Measurements from ENCODE around the gene MICAL1.

The MICAL1 gene

DNA sequence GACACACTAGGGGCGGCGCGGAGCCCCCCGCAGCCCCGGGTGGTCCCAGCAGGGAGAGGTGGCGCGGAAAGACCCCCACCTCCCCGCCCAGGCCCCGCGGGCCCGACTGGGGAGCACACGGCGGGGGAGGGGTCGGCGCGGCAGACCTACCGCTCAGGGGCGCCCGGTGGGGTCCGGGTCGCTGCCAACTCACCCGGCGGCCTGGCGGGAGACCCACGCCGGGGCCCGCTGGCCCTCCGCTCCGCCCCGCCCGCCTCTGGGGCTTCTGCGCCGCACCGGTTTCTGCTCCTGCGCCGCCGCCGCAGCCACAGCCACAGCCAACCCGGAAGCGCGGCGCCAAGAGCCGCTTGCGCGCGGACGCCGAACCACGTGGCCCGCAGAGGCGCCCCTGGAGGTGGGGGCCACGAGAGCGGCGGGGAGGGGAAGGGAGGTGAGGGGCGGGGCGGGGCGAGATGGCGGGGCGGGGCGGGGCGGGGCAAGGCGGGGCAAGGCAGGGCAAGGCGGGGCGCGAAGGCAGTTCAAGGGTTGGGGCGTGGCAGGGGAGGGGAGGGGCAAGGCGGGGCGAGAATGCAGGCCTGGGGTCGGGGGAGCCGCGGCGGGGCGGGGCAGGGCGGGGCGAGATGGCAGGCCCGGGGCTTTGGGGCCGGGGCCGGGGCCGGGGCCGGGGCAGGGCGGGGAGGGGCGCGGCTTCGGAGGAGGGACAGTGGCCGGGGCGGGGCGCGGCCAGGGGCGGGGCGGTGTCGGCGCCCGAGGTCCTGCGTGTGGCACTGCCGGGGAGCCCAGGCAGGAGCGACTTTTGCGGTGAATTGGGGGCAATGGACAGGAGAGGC, 27.5 kb upstream of the MICAL1 start, which contains the start of gene ZBTB24 (continued):
- TF ChIP-seq PBX3 (CRISPR knock-in tag; IDR thresholded peaks at IDR 0.05) (no peak; the same call in 1 of the 2 replicates), INSM2 (tag by site-specific recombination; IDR thresholded peaks at IDR 0.05) (peak; percentile 8; the same call in 1 of the 2 replicates), ZNF580 (tag by site-specific recombination; IDR thresholded peaks at IDR 0.05) (no peak), WT1 (tag by site-specific recombination; IDR thresholded peaks at IDR 0.05) (no peak), ZNF600 (tag by site-specific recombination; IDR thresholded peaks at IDR 0.05) (no peak), ZNF169 (tag by site-specific recombination; IDR thresholded peaks at IDR 0.05) (no peak), ZBTB20 (tag by site-specific recombination; IDR thresholded peaks at IDR 0.05) (no peak), ZNF791 (tag by site-specific recombination; IDR thresholded peaks at IDR 0.05) (no peak), KLF8 (tag by site-specific recombination; IDR thresholded peaks at IDR 0.05) (no peak), ZNF426 (tag by site-specific recombination; IDR thresholded peaks at IDR 0.05) (no peak), KLF10 (tag by site-specific recombination; IDR thresholded peaks at IDR 0.05) (0 out of 2 replicates have a peak, but pooled peaks have one; percentile 36), HOXC10 (CRISPR knock-in tag; IDR thresholded peaks at IDR 0.05) (no peak), ZSCAN4 (tag by site-specific recombination; IDR thresholded peaks at IDR 0.05) (no peak), ZNF423 (tag by site-specific recombination; IDR thresholded peaks at IDR 0.05) (no peak), ZNF549 (tag by site-specific recombination; IDR thresholded peaks at IDR 0.05) (no peak), ZNF37A (tag by site-specific recombination; IDR thresholded peaks at IDR 0.05) (no peak), ZNF548 (tag by site-specific recombination; IDR thresholded peaks at IDR 0.05) (no peak), SP2 (tag by site-specific recombination; IDR thresholded peaks at IDR 0.05) (0 out of 2 replicates have a peak, but pooled peaks have one; percentile 5), ZNF544 (tag by site-specific recombination; IDR thresholded peaks at IDR 0.05) (no peak), PATZ1 (tag by site-specific recombination; IDR thresholded peaks at IDR 0.05) (peak; percentile 17; the same call in 1 of the 2 replicates), ZNF560 (tag by site-specific recombination; IDR thresholded peaks at IDR 0.05; ENCODE audit: borderline replicate concordance) (no peak), GFI1B (tag by site-specific recombination; IDR thresholded peaks at IDR 0.05) (no peak), KLF1 (tag by site-specific recombination; IDR thresholded peaks at IDR 0.05) (peak; percentile 42; the same call in 1 of the 2 replicates), ZNF133 (tag by site-specific recombination; IDR thresholded peaks at IDR 0.05) (no peak)
- TF ChIP-seq, protein P1, sequence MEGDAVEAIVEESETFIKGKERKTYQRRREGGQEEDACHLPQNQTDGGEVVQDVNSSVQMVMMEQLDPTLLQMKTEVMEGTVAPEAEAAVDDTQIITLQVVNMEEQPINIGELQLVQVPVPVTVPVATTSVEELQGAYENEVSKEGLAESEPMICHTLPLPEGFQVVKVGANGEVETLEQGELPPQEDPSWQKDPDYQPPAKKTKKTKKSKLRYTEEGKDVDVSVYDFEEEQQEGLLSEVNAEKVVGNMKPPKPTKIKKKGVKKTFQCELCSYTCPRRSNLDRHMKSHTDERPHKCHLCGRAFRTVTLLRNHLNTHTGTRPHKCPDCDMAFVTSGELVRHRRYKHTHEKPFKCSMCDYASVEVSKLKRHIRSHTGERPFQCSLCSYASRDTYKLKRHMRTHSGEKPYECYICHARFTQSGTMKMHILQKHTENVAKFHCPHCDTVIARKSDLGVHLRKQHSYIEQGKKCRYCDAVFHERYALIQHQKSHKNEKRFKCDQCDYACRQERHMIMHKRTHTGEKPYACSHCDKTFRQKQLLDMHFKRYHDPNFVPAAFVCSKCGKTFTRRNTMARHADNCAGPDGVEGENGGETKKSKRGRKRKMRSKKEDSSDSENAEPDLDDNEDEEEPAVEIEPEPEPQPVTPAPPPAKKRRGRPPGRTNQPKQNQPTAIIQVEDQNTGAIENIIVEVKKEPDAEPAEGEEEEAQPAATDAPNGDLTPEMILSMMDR (tag by site-specific recombination; IDR thresholded peaks at IDR 0.05): no peak
- TF ChIP-seq, protein P2, sequence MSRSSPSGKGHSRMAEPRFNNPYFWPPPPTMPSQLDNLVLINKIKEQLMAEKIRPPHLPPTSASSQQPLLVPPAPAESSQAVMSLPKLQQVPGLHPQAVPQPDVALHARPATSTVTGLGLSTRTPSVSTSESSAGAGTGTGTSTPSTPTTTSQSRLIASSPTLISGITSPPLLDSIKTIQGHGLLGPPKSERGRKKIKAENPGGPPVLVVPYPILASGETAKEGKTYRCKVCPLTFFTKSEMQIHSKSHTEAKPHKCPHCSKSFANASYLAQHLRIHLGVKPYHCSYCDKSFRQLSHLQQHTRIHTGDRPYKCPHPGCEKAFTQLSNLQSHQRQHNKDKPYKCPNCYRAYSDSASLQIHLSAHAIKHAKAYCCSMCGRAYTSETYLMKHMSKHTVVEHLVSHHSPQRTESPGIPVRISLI (tag by site-specific recombination; IDR thresholded peaks at IDR 0.05): no peak
- TF ChIP-seq, protein P3, sequence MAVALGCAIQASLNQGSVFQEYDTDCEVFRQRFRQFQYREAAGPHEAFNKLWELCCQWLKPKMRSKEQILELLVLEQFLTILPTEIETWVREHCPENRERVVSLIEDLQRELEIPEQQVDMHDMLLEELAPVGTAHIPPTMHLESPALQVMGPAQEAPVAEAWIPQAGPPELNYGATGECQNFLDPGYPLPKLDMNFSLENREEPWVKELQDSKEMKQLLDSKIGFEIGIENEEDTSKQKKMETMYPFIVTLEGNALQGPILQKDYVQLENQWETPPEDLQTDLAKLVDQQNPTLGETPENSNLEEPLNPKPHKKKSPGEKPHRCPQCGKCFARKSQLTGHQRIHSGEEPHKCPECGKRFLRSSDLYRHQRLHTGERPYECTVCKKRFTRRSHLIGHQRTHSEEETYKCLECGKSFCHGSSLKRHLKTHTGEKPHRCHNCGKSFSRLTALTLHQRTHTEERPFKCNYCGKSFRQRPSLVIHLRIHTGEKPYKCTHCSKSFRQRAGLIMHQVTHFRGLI (tag by site-specific recombination; IDR thresholded peaks at IDR 0.05): no peak
